H4 (cell line): ENCODE data around the gene SCFD2. TPM values are rescaled to one million over a fixed set of nuclear protein-coding genes. Genes with fewer than 3 reads are reported as not detected.
"Not testable (repeated sequence)": the region's sequence is repeated elsewhere in the genome, so short reads cannot be mapped to it uniquely, and the experiment has no call there.

Experiments
- DNase-seq: peaks from one replicate; pipeline ENCODE4 v3.0.0-alpha.2; 2015; ENCODE audit warnings: low spot score
- total RNA-seq: library from RNA; depleted of rRNA; stranded (reverse); fragments of >200 nt; shearing (Covaris generic); gene quantifications from 2 replicates; pipeline ENCODE4 v1.2.3, GENCODE V29; 2014

The SCFD2 gene
- total RNA-seq, 1 experiment from 2014 or later, result 15.6 TPM

DNA sequence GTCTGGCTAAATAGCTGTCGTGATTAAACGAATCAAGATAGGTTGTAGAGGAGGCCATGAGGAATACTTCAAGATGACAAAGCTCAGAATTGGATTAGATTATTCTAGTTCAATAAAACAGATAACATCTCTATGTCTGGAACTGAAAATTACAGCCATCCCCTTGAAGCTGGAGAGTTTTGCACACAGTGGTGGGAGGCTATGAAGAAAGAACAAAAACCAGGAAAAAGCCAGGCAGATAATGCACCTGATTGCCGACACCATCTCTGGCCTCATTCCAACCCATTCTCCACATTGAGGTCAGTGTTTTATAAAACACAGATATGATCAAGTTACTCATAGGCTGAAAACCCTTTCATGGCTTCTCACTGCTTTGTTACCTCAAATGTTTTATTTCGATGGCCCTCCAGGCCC lies 315.5 kb downstream of the SCFD2 start:
- no peak for DNase-seq

DNA sequence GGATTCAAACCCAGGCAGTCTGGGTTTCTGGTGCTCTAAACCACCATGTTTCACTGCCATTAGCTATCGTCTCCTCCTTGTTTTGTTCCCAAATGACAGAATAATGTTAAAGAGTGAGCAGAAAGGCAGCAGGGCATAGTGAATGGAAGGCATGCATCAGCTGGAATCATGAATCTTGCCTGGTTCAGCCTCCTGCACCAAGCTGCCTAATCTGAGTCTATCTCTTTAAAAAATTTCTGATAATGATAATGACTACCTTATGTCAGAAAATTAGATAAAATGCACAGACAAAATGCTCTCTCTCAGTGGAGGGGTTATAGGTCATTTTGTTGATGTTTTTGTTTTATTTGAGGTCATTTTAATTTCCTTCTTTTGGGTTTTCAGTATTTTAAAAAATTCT lies 316.3 kb downstream of the SCFD2 start:
- DNase-seq, result no peak

DNA sequence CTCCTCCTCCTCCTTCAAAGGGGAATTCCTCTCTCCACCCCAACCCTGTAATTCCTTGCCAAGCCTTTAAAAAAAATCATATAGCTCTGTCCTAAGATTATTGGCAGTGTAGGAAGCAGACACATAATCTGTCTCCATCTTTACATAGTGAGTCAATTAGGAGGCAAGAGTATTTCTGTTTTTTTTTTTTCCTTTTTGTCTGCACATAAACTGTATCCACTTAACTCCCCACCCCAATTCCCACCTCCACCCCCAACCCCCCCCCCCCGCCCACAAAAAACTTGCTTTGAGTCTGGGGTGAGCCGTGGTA lies 321.3 kb downstream of the SCFD2 start:
- no peak for DNase-seq

- no peak for DNase-seq
Measured at GRCh38 chr4:53043891-53044650, 321.8 kb downstream of the SCFD2 start.

- no peak for DNase-seq
Measured at GRCh38 chr4:53043055-53043454, 322.8 kb downstream of the SCFD2 start.

- DNase-seq, result no peak
Measured at GRCh38 chr4:53040851-53041250, 325.0 kb downstream of the SCFD2 start.

GRCh38 chr4:53040459-53040815 lies 325.4 kb downstream of the SCFD2 start:
- no peak for DNase-seq

DNA sequence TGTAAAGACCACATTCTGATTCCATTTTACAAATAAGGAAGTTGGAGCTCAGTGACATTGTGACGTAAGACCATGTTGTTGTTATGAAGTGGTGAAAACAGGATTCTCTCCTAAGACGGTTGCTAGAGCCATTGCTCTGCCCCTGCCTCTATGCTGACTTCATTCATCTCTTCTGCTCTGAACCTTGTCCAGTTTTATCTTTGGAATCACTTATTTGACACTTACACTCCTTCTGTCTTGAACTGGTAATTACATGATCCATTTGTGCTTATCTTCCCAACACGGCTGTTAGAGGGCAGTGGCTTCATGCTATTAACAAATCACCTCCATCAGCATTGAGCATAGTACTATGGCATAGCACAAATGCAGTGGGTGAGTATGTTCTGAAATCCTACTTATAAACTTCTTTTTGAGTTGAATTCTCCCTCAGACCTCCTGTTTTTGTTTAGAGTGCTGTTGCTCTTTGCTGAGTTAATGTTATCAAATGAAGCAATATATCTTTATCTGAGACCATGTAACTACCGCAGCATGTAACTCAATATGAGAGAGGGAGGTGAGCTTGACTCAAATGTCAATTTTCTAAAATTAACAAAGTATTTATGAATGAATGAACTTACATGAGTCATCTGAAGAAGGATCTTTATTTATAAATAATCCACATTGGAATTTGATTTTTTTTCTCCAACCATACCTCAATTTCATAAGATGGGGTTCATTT lies 326.0 kb downstream of the SCFD2 start:
- DNase-seq, result no peak

DNA sequence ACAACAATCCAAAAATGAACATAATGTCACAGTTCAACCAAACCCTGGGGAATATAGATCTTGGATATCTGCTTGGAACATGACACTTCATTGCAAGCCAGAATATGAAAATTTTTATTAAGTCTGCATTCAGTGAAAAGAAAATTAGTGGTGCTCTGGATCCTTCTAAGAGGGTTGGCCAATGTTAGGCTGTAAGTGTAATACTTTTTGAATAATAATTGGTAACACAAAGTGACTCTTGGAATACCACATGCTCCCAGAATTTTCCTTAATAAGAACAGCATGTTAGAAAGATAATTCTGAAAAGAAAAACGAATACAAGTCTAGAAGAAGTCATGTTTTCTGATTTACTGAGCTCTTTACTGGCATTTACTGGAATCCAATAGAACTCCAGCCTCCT lies 328.0 kb downstream of the SCFD2 start:
- no peak for DNase-seq

GRCh38 chr4:53032908-53033307 lies 333.0 kb downstream of the SCFD2 start:
- not testable (repeated sequence) for DNase-seq

DNA sequence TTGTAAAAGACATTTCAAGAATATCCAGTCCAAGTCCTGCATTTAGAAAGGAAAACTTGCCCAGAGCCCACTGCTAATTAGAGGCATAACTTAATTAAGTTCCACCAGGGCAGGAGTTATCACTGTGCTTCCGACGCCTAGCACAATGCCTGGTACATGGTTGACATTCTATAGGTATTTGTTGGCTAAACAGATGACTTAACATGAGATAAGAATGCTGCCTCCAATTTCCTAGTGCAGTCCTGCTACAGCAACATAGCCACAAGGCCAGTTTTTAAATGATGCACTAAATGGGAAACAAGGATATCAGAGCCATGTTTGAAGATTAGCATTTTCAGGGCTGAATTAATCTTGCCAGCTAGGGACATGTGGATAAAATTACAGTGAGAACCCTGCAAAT lies 339.6 kb downstream of the SCFD2 start:
- DNase-seq, result no peak

- DNase-seq, result no peak
Measured at GRCh38 chr4:53023677-53024299, 342.1 kb downstream of the SCFD2 start.

DNA sequence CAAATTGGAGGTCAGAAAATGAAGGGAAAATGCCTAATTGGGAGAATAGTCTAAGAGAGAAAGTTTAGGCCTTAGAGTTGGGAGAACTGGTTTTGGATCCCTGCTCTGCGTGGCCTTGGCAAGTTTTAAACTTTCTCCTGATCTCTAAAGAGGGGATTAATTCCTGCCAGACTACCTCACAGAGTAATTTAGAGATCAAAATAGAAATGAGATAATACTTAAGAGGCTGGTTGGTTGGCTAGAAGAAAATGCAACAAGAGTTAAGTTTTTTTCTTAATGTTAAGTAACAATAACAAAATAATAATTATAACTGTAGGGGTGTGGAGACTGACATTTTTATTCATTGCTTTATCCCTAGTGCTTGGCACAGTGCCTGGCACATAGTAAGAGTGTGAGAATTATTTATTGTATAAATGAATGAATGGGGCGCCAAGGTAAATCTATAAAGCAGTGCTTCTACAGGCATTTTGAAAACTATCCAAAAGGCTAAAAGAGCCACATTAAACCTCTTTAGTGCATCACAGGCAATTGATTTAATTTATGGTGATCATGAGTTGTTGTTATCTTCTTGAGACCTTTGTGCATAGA lies 343.3 kb downstream of the SCFD2 start:
- no peak for DNase-seq

DNA sequence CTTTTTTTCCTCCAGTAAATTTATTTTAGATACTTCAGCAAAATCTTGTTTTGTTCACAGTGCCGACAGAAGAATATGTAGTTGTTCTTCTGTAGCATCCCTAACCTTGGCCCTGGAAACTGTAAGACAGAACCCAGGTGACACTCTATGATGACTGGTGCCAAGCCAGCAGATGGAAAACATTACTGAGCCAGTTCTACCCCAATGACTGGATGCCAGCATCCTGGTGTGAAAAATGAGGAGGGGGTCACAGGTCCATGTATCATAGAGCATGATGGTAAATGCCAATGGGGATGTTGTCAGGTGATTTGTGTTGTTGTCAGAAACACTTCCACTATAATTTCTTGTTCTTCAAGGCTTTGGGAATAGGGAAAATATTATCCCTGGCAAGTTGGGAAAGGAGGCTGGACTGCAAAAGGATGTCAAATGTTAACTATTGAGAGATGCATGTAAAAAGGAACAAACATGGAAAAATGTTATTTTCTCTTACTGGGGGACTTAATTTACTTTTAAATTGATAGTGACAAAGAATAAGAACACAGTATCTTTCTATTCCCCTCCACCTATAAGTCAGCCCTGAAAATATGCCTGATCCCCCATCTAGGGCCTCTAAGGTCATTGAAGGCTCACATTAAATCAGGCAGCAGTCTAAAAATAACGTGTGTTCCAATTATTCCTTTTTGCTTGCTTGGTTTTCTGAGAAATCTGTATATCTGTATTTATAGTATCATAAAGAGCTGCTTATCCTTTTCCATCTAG lies 343.9 kb downstream of the SCFD2 start:
- DNase-seq, result no peak

DNA sequence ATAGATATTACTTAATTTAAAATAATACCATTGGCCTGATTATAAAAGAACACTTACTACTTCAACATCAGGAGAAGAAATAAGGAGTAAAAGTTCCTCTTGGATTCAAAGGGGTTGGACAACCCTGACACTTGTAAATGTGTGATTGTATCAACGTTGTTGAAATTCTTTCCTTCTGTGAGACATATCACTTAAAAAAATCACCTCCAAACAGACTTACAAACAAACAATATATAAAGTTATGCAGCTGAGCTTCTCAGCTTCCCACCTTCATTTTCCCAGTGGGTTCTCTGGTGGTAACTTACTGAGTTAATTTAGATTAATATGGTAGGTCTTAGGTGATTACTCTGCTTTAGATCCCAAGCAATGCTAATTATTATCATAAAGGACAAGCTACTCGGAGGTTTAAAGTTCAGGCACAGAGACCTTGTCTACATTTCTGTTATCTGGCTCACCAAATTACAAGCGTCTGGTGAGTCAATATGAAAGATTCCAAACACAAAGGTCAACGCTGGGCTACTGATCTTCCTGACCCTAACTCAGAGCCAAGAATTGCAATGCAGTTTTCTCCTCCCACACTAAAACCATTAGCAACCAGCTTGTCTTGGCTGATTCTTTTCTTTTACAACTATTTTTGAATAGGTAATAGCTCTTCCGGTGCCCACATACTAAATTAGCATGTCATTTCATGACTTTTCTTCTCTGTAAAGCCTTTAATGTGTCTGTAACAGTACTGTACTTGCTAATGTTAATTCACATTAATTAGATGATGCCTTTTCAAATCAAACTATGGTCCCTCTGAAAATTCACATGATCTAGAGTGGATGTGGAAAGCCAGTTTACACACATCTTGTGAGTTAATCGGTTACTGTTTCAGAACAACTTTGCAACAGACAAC lies 346.1 kb downstream of the SCFD2 start:
- no peak for DNase-seq

DNA sequence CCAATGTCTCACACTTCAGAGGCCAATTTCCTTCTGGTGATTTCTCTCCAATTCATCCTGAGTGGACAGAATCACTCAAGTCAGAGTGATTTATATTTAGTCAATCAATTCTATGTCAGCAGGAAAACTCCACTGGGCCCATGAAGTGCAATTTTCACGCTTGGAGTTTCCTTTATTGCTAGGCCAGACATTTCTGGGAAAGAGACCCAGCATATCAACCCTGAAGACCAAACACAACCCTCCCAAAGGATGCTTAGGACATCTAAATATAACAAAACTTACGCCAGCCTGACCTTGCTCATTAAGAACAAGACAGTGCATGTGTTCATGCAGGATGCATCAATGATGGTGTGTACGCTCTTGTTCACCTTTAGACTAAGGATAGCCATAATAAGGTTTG lies 347.4 kb downstream of the SCFD2 start:
- no peak for DNase-seq

GRCh38 chr4:53016099-53016820 lies 349.6 kb downstream of the SCFD2 start:
- no peak for DNase-seq

DNA sequence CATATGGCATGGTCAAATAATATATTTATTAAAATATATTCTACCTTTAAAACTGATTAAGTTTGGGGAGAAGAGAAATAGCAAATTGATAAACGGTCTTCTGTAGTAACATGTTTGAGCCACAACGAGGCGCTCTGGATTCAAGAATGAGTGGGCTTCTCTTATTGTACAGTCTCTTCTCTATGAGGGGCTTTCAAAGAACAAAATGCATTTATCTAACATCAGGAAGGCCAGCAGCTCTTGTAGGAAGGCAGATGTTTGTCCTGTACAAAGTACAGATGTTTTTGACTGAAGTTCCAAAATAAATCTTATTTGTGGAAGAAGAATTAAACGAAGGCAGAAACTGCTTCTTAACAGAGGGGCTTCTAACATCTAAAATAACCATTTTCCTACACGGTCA lies 350.2 kb downstream of the SCFD2 start:
- peak; percentile 14 for DNase-seq

- no peak for DNase-seq
Measured at GRCh38 chr4:53014881-53015280, 351.0 kb downstream of the SCFD2 start.
